ENCODE measurements around the gene ZNF608.

Gene ZNF608

DNA sequence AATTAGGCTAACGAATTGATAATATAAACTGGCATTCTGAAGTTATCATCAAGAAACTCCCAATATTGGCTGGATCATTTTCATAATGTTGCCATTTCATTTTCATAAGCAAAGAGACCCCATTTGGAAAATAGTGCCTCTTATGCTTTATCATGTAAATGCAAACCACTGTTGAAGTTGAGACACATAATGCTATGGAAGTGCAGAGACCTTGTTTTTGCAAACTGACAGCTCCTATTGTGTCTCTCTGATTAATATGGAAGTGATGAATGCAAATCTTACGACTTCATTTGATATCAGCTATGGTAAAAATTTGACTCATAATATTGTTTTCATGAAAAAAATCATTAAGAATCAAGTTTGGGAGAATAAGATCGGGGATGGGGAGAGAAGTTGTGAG lies 25.3 kb upstream of the ZNF608 start:
- no peak for DNase-seq (ENCODE audit: low spot score)
- H3K27ac ChIP-seq = no peak overlapping the region
- no peak overlapping the region for H3K4me3 ChIP-seq
- TF ChIP-seq, protein P1, sequence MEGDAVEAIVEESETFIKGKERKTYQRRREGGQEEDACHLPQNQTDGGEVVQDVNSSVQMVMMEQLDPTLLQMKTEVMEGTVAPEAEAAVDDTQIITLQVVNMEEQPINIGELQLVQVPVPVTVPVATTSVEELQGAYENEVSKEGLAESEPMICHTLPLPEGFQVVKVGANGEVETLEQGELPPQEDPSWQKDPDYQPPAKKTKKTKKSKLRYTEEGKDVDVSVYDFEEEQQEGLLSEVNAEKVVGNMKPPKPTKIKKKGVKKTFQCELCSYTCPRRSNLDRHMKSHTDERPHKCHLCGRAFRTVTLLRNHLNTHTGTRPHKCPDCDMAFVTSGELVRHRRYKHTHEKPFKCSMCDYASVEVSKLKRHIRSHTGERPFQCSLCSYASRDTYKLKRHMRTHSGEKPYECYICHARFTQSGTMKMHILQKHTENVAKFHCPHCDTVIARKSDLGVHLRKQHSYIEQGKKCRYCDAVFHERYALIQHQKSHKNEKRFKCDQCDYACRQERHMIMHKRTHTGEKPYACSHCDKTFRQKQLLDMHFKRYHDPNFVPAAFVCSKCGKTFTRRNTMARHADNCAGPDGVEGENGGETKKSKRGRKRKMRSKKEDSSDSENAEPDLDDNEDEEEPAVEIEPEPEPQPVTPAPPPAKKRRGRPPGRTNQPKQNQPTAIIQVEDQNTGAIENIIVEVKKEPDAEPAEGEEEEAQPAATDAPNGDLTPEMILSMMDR (IDR thresholded peaks at IDR 0.05) = no peak

DNA sequence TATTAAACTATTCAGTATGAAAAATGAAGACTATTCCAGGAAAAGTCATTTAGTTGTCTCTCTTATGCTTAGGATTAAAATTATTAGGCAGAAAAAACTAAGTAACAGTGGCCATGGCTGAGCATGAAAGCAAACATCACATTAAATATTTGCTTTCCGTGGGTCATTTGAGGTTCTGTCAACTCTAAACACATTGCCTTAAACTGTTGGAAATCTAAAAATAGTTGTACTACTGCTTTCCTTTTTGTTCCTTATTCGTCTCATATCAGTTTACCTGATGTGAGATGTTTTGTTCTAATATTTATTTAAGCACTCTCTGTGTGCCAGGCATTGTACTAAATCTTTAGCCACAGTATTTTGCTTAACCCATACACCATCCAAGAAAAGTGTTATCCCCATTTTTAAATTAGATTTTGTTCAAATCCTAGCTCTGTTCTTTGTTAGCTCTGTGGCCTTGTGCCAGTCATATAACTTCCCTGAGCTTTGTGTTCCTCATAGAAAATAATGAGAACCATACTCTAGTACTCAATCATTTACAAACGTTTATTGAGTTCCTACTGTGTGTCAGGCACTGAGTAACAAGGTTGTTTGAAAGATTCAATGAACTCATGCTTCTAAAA lies 18.7 kb upstream of the ZNF608 start:
- no peak overlapping the region for H3K4me3 ChIP-seq
- TF ChIP-seq, protein P1 (IDR thresholded peaks at IDR 0.05) = no peak
- H3K27ac ChIP-seq = no peak overlapping the region
- DNase-seq (ENCODE audit: low spot score) = no peak

DNA sequence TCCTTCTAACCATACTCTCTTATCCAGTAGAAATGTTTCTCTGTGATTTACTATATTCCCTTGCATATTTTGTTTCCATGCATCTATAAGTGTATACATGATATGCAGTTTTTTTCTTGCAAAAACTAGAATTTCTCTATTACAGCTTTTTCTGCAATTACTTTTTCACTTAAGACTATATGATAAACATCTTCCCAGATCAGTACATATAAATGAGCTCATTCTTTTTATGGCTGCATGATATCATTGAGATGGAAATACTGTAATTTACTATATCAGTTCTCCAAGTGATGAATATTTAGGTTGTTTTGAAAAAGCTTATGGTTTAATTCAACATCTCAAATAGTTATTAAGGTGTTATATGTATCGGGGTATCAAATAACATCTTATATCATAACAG lies 18.1 kb upstream of the ZNF608 start:
- TF ChIP-seq, protein P1 (IDR thresholded peaks at IDR 0.05) = no peak
- Histone ChIP-seq H3K4me3 (no peak overlapping the region), H3K27ac (no peak overlapping the region)
- DNase-seq (ENCODE audit: low spot score) = no peak

DNA sequence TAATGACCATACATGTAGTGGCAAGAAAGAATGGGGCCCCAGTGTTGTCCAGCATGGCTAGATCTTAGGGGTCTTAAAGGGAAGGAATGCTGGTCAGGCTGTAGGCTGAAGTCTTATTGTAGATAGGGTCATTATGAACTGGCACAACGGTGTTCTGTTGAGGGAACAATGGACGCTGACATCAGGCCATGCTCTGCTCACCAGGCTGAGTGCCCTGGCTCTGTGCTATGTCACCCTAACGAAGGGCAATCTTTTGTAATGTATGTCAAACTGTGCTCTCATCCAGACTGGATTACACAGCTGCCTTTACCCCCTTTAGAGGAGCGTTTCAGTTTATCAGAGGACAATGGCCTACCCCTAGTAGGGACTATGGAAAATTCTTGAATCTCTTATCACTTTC lies 14.6 kb upstream of the ZNF608 start:
- DNase-seq (ENCODE audit: low spot score) = no peak
- Histone ChIP-seq H3K27ac (no peak overlapping the region), H3K4me3 (no peak overlapping the region)
- TF ChIP-seq, protein P1 (IDR thresholded peaks at IDR 0.05) = no peak

DNA sequence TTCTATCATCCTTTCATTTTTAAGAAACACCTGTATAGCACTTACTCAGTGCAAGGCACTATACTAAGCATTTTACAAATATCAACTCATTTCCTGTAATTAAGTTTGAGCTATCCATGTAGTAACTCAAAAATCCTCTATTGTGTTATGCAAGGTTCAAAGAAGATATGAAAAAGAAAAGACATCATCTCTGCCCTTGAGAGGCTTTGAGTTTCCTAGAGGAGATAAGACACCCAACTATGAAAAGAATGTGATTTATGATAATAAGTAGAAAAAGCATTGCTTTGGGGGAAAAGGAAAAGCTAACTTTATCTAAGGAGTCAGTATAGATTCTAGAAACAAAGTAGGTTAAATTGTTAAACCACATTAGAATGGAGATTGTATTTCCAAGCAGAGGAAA lies 14.2 kb upstream of the ZNF608 start:
- H3K4me3 ChIP-seq = no peak overlapping the region
- TF ChIP-seq, protein P1 (IDR thresholded peaks at IDR 0.05) = no peak
- no peak overlapping the region for H3K27ac ChIP-seq
- no peak for DNase-seq (ENCODE audit: low spot score)

DNA sequence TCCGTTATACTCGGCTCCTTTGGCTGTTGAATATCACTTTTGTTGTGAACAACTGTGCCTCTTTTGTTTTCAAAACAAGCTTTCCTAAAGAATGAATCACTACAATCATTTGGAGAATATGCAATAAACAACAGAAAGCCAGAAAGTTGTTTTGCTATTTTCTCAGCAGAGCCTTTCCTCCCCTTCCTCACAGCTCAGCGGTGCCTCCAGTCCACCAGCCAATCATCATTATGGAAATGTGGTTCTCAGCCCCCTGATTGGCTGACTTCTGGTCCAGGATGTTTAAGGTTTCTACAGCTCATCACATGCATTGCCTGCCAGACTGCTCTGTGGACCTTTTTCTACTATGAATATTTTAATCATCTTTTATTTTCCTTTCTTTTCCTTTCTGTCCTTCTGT lies 9.1 kb upstream of the ZNF608 start:
- TF ChIP-seq, protein P1 (IDR thresholded peaks at IDR 0.05) = no peak
- no peak for DNase-seq (ENCODE audit: low spot score)
- H3K4me3 ChIP-seq = no peak overlapping the region
- H3K27ac ChIP-seq = no peak overlapping the region

DNA sequence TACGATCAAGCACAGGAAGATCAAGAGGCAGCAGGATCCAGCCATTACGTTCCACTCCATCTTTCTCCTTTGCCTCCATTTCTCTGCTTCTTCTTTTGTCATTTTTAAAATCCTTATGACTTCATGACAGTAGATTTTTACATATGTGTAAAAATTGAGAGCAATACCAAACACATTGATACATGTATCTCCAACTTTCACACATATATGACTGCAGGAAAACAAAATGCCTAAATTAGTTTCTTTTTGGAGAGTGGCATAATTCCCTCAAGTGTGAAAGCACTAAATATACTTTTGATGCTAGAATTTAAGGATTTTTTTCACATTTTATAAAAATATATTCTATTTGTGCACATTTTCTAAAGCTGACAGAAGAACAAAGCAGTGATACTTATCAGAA lies 8.6 kb upstream of the ZNF608 start:
- H3K4me3 ChIP-seq = no peak overlapping the region
- TF ChIP-seq, protein P1 (IDR thresholded peaks at IDR 0.05) = no peak
- DNase-seq (ENCODE audit: low spot score) = no peak
- H3K27ac ChIP-seq = no peak overlapping the region

All from coronary artery (tissue), 2 donors.